H1 (cell line): ENCODE measurements around the gene CLASP2. TPM values are rescaled to one million over a fixed set of nuclear protein-coding genes. Genes with fewer than 3 reads are reported as not detected.

Experiments used
- PHF8 ChIP-seq: fragments of 200-600 bp; sonication (generic); conservative IDR thresholded peaks from 2 replicates; pipeline ENCODE4 v1.7.1; 2012; ENCODE audit warnings: low read depth, mild to moderate bottlenecking, inconsistent platforms, low read length, moderate library complexity
- polyA plus RNA-seq, 7 experiments: library from polyadenylated mRNA; depleted of rRNA in 3 of 7; stranded (reverse) in 5 of 7; unstranded in 2 of 7; fragments of >200 nt in 5 of 7; fragments of 200-250 nt in 2 of 7; gene quantifications; 1 replicate in 5 of 7; 2 replicates in 1 of 7; 4 replicates in 1 of 7; pipeline versions ENCODE4 v1.2.1 to v1.2.3, GENCODE V29; 2011 to 2013; ENCODE audit warnings: missing spikeins in 2 of 7, mixed read lengths in 2 of 7
- total RNA-seq: library from RNA; stranded (reverse); fragmentation: NEBNext Ultra II Directional; extraction: Animal tissue kit (Norgen Biotek cat#: 25700); gene quantifications from 2 replicates; pipeline ENCODE4 v1.2.1, GENCODE V29; 2021

The CLASP2 gene
- total and polyA plus RNA-seq, 2 of the 8 experiments (the other 6 are each of a cell fraction or from before 2014, with no cell fraction given): 21.7 to 58.0 TPM

- TF ChIP-seq PHF8: no peak
These were observed 138.9 kb downstream of the CLASP2 start (continued) for GRCh38 chr3:33579178-33579510.
